GM23338 (cell line): ENCODE data around the gene KCNMA1. TPM values are rescaled to one million over a fixed set of nuclear protein-coding genes. Genes with fewer than 3 reads are reported as not detected.

Experiments used
- ATAC-seq: fragments of 200-7000 bp; cut with Tn5 transposase; 3 replicates; pipeline ENCODE4 v1.9.1; 2020
- DNase-seq: peaks from one replicate; pipeline ENCODE4 v3.0.0-alpha.2; 2015; ENCODE audit warnings: low spot score
- H2AFZ ChIP-seq: fragments of 200-600 bp; sonication (generic); 2 replicates; pipeline ENCODE4 v1.8.0; 2016; ENCODE audit warnings: antibody characterized with exemption, mild to moderate bottlenecking, moderate library complexity
- H3F3A ChIP-seq: fragments of 200-600 bp; sonication (generic); replicated peaks from 2 replicates; pipeline ENCODE4 v1.8.0; 2017; ENCODE audit warnings: antibody characterized with exemption, mixed run types, low read depth
- H3K27ac ChIP-seq: fragments of 200-600 bp; sonication (generic); 2 replicates; pipeline ENCODE4 v1.6.1; 2016; ENCODE audit warnings: low read depth
- H3K27me3 ChIP-seq: fragments of 200-600 bp; sonication (generic); 2 replicates; pipeline ENCODE4 v1.8.0; 2016; ENCODE audit warnings: mild to moderate bottlenecking, mixed run types, moderate library complexity; ENCODE audit not compliant: insufficient read depth
- H3K36me3 ChIP-seq: fragments of 200-600 bp; sonication (generic); 2 replicates; pipeline ENCODE4 v1.8.0; 2016; ENCODE audit warnings: mild to moderate bottlenecking; ENCODE audit not compliant: insufficient read depth
- H3K4me1 ChIP-seq: fragments of 200-600 bp; sonication (generic); 2 replicates; pipeline ENCODE4 v1.8.0; 2016; ENCODE audit warnings: mild to moderate bottlenecking, moderate library complexity; ENCODE audit not compliant: insufficient read depth
- H3K4me2 ChIP-seq: fragments of 200-600 bp; sonication (generic); 2 replicates; pipeline ENCODE4 v1.7.1; 2017; ENCODE audit warnings: mixed run types
- H3K4me3 ChIP-seq: fragments of 200-600 bp; sonication (generic); 2 replicates; pipeline ENCODE4 v1.6.1; 2016; ENCODE audit warnings: mixed run types
- H3K79me2 ChIP-seq: fragments of 200-600 bp; sonication (generic); replicated peaks from 2 replicates; pipeline ENCODE4 v1.8.0; 2017; ENCODE audit warnings: mild to moderate bottlenecking; ENCODE audit not compliant: insufficient read depth
- H3K9me2 ChIP-seq: fragments of 200-600 bp; sonication (generic); 2 replicates; pipeline ENCODE4 v1.8.0; 2017; ENCODE audit not compliant: insufficient read depth
- H4K20me1 ChIP-seq: fragments of 200-600 bp; sonication (generic); replicated peaks from 2 replicates; pipeline ENCODE4 v1.8.0; 2017; ENCODE audit warnings: mild to moderate bottlenecking; ENCODE audit not compliant: insufficient read depth
- H3K27ac Mint-ChIP-seq: 2 replicates; pipeline ENCODE4 v1.8.0; 2020; ENCODE audit warnings: inconsistent platforms, mild to moderate bottlenecking, moderate library complexity, mixed read lengths
- H3K27me3 Mint-ChIP-seq: 3 replicates; pipeline ENCODE4 v1.8.0; 2022; ENCODE audit warnings: low read depth, mild to moderate bottlenecking, moderate library complexity, mixed read lengths, inconsistent platforms; ENCODE audit not compliant: insufficient read depth, poor library complexity
- H3K36me3 Mint-ChIP-seq: 3 replicates; pipeline ENCODE4 v1.8.0; 2021; ENCODE audit warnings: low read depth, mild to moderate bottlenecking, inconsistent platforms, moderate library complexity, mixed read lengths
- H3K4me1 Mint-ChIP-seq: 3 replicates; pipeline ENCODE4 v1.8.0; 2020; ENCODE audit warnings: mild to moderate bottlenecking, inconsistent platforms, mixed read lengths
- H3K4me3 Mint-ChIP-seq: 3 replicates; pipeline ENCODE4 v1.8.0; 2021; ENCODE audit warnings: moderate library complexity, mild to moderate bottlenecking, inconsistent platforms, mixed read lengths
- H3K9me3 Mint-ChIP-seq: 3 replicates; pipeline ENCODE4 v1.8.0; 2020; ENCODE audit warnings: moderate library complexity, mild to moderate bottlenecking, inconsistent platforms, mixed read lengths
- CREB1 ChIP-seq: fragments of 250-450 bp; sonication (Bioruptor Pico); IDR thresholded peaks from 2 replicates; pipeline ENCODE4 v1.5.0; 2020; ENCODE audit warnings: low read depth, mild to moderate bottlenecking, moderate library complexity
- ETS1 ChIP-seq: IDR thresholded peaks from 2 replicates; pipeline ENCODE4 v1.6.1; 2016; ENCODE audit warnings: antibody characterized with exemption
- EZH2 ChIP-seq: fragments of 200-600 bp; sonication (generic); IDR thresholded peaks from one replicate; pipeline ENCODE4 v1.8.0; 2017; ENCODE audit warnings: antibody characterized with exemption, mild to moderate bottlenecking, low read depth; ENCODE audit not compliant: unreplicated experiment
- JUNB ChIP-seq: IDR thresholded peaks from one replicate; pipeline ENCODE4 v1.6.1; 2016; ENCODE audit warnings: antibody characterized with exemption; ENCODE audit not compliant: unreplicated experiment
- REST ChIP-seq: IDR thresholded peaks from one replicate; pipeline ENCODE4 v1.6.1; 2018; ENCODE audit warnings: antibody characterized with exemption; ENCODE audit not compliant: unreplicated experiment
- STAT1 ChIP-seq: IDR thresholded peaks from one replicate; pipeline ENCODE4 v1.6.1; 2016; ENCODE audit warnings: antibody characterized with exemption; ENCODE audit not compliant: unreplicated experiment
- ZNF114 ChIP-seq: fragments of 250-450 bp; sonication (Bioruptor Pico); IDR thresholded peaks from 2 replicates; pipeline ENCODE4 v1.5.0; 2020; ENCODE audit warnings: mild to moderate bottlenecking, moderate library complexity
- polyA plus RNA-seq: library from polyadenylated mRNA; unstranded; fragments of >200 nt; fragmentation: Nextera tagmentation; extraction: Ambion mirVana; gene quantifications from 2 replicates; pipeline ENCODE4 v1.2.1, GENCODE V29; 2016
- total RNA-seq: library from RNA; depleted of rRNA; stranded (reverse); fragments of >200 nt; shearing (Covaris generic); gene quantifications from 2 replicates; pipeline ENCODE4 v1.2.3, GENCODE V29; 2014
- TF ChIP-seq, protein P1 (sequence below), 2 experiments: fragments of 200-600 bp in 1 of 2; sonication (generic) in 1 of 2; conservative IDR thresholded peaks; 2 replicates each; pipeline versions ENCODE4 v1.5.1 to v1.6.1; 2016 to 2017; ENCODE audit warnings: antibody characterized with exemption in 2 of 2, low read depth in 2 of 2, mild to moderate bottlenecking in 2 of 2, moderate library complexity in 1 of 2

The KCNMA1 gene
- total and polyA plus RNA-seq, 2 experiments from 2014 or later, result 8.2 to 9.0 TPM

DNA sequence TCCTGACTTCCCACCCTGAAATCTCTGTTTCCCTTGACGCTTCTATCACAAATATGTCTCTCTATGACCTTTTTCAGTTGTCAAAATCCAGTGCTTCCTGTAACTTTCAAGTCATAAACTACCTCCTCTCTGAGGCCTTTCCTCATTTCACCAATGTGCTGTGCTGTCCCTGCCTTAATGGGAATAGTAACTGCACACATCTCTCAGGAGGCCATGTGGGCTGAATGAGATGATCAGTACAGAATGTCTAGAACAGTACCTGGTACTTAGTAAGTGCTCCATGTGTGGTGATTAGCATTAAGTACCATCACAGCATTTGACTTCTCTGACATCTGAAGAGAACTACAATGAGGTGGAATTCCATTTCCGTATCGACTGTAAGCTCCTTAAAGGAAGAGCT, 588.5 kb downstream of the KCNMA1 start:
- no peaks in the 10 kb centered on the region for H3K79me2 ChIP-seq
- no peak overlapping the region for H3K4me2 ChIP-seq
- H3K27ac ChIP-seq, result no peak overlapping the region
- DNase-seq (no peak), ATAC-seq (no peak)
- TF ChIP-seq EZH2 (no peak), ZNF114 (CRISPR knock-in tag) (no peak), REST (no peak), CREB1 (CRISPR knock-in tag) (no peak), ETS1 (no peak)
- Mint-ChIP-seq H3K4me1 (peaks cover 8% of the 10 kb centered on the region; the same call in 2 of the 3 replicates), H3K4me3 (no peak overlapping the region), H3K36me3 (no peaks in the 10 kb centered on the region), H3K27me3 (peaks cover 4% of the 10 kb centered on the region), H3K27ac (no peak overlapping the region), H3K9me3 (no peaks in the 10 kb centered on the region)
- no peaks in the 10 kb centered on the region for H3K36me3 ChIP-seq
- H2AFZ ChIP-seq, result no peak overlapping the region
- H4K20me1 ChIP-seq, result no peaks in the 10 kb centered on the region
- no peak overlapping the region for H3K4me3 ChIP-seq
- no peaks in the 10 kb centered on the region; the same call in 1 of the 2 replicates for H3K4me1 ChIP-seq
- H3K27me3 ChIP-seq, result no peaks in the 10 kb centered on the region
- H3F3A ChIP-seq, result no peaks in the 10 kb centered on the region
- H3K9me2 ChIP-seq, result no peaks in the 10 kb centered on the region

DNA sequence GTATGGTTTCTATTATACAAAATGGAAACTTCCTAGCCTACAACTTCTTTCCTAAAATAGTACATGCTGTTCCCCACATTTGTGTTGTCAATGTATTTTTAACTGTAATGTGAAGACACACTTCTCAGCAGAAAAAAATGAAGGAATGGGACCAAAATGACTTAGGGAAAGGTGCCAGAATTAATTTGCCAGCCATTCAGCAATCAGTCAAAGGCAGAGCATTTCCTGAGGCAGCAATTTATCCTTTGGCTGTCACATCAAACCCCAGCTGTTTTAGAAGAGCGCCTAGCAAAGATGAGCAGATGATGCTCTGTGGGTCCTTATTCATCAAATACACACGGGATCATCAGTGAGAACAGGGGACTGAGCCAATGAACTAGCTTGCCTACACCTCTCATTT, 592.5 kb downstream of the KCNMA1 start:
- H2AFZ ChIP-seq, result no peak overlapping the region
- Mint-ChIP-seq H3K27ac (no peak overlapping the region), H3K27me3 (no peaks in the 10 kb centered on the region), H3K4me3 (no peak overlapping the region), H3K9me3 (no peaks in the 10 kb centered on the region), H3K36me3 (no peaks in the 10 kb centered on the region), H3K4me1 (peaks cover 11% of the 10 kb centered on the region; the same call in 2 of the 3 replicates)
- H3F3A ChIP-seq, result no peaks in the 10 kb centered on the region
- no peaks in the 10 kb centered on the region for H3K4me1 ChIP-seq
- no peak overlapping the region for H3K4me2 ChIP-seq
- no peak overlapping the region for H3K27ac ChIP-seq
- no peaks in the 10 kb centered on the region for H3K27me3 ChIP-seq
- ATAC-seq (no peak), DNase-seq (no peak)
- no peak overlapping the region for H3K4me3 ChIP-seq
- no peaks in the 10 kb centered on the region for H3K36me3 ChIP-seq
- H3K79me2 ChIP-seq, result no peaks in the 10 kb centered on the region
- H3K9me2 ChIP-seq, result no peaks in the 10 kb centered on the region
- no peaks in the 10 kb centered on the region for H4K20me1 ChIP-seq
- TF ChIP-seq STAT1 (no peak), REST (no peak), JUNB (no peak), EZH2 (no peak), ETS1 (no peak)
- TF ChIP-seq, protein P1, sequence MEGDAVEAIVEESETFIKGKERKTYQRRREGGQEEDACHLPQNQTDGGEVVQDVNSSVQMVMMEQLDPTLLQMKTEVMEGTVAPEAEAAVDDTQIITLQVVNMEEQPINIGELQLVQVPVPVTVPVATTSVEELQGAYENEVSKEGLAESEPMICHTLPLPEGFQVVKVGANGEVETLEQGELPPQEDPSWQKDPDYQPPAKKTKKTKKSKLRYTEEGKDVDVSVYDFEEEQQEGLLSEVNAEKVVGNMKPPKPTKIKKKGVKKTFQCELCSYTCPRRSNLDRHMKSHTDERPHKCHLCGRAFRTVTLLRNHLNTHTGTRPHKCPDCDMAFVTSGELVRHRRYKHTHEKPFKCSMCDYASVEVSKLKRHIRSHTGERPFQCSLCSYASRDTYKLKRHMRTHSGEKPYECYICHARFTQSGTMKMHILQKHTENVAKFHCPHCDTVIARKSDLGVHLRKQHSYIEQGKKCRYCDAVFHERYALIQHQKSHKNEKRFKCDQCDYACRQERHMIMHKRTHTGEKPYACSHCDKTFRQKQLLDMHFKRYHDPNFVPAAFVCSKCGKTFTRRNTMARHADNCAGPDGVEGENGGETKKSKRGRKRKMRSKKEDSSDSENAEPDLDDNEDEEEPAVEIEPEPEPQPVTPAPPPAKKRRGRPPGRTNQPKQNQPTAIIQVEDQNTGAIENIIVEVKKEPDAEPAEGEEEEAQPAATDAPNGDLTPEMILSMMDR (conservative IDR thresholded peaks at IDR 0.05; ENCODE audit: low read depth in 2 of 2), result no peak
